NCI-H2196 (cell line): ENCODE data around the gene ZNF229.
"Not testable (repeated sequence)": the region's sequence is repeated elsewhere in the genome, so short reads cannot be mapped to it uniquely, and the experiment has no call there.

Experiments
- DNase-seq: peaks from one replicate; lab custom pipeline; 2025; ENCODE audit not compliant: unreplicated experiment; lab: John Stamatoyannopoulos, UW

ZNF229 gene

DNA sequence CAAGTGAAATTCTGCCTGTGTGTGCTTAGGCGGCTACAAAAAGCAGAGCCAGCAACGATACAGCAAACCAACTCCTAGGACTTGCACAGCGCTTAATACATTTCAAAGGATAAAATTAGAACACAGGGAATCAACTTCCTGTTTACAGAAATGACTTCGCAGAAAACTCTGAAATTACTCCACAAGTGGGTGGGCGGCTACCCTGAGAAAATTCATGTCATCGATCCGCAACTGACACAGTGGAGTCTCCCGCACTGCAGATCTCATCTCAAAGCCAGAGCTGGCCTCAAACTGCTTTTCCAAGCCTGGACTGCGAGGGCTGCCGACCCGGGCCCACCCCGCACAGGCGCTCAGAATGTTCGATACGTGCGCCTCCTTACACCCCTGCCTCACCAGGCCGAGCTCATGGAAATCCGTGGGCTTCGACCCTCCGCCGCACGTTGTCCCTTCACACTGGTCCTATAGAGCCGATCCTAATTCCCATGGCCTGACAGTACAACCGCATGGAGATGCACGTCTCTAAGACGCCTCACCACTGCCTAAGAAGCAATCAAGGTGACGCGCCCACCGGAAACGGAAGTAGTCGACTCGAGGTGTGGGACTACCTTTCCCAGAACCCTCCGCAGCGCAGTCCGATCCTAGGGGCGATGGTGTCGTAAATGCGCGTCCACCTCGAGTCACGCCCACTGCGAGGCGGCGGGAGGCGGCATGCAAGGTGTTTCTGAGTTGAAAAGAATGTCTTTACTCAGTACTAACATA is at the start of gene ZNF229:
ZNF229 (minus strand) TSS at position 557 of the 759 bp plus-strand sequence. CDS start 5,625 bp downstream, outside the sequence.
- DNase-seq, result peak; percentile 85

DNA sequence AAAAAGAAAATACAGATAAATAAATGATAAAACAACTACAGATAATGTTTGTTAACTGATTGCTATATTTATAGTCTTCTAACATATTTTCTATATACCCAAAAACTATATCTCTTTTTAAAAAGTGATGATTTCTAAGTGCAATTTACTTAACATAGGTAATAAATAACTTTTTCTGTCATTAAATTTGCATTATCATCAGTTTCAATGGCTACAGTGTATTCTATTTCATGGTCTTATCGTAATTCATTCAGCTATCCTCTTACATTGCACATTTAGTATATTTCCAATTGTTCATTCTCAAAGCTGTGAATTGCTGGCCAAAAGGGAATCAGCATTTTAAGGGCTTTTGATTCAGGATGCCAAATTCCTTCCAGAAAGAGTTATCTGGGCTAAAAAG is 48.4 kb upstream of the ZNF229 start:
- DNase-seq, result no peak

DNA sequence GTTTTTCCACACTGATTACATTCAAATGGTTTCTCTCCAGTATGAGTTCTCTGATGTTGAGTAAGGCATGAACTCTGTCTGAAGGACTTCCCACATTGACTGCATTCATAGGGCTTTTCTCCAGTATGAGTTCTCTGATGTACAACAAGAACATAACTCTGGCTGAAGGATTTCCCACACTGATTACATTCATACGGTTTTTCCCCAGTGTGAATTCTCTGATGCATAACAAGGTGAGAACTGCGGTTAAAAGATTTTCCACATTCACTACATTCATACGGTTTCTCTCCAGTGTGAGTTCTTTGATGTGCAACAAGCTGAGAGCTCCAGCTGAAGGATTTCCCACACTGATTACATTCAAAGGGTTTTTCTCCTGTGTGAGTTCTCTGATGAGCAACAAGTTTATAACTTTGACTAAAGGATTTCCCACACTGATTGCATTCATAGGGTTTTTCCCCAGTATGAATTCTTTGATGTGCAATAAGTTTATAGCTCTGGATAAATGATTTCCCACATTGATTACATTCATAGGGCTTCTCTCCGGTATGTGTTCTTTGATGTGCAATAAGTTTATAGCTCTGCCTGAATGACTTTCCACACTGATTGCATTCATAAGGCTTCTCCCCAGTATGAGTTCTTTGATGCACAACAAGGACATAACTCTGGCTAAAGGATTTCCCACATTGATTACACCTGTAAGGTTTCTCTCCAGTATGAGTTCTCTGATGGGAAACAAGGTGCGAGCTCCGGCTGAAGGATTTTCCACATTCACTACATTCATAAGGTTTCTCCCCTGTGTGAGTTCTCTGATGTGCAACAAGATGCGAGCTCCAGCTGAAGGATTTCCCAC is 28.5 kb upstream of the ZNF229 start:
- no peak for DNase-seq

DNA sequence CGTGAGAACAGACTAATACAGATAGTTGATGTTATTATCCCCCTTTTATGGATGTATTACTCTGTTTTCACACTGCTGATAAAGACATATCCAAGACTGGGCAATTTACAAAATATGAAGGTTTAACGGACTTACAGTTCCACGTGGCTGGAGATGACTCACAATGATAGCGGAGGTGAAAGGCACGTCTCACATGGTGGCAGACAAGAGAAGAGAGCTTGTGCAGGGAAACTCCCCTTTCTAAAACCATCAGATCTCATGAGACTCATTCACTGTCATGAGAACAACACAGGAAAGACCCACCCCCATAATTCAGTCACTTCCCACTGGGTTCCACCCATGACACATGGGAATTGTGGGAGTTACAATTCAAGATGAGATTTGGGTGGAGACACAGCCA is 20.5 kb upstream of the ZNF229 start:
- not testable (repeated sequence) for DNase-seq

DNA sequence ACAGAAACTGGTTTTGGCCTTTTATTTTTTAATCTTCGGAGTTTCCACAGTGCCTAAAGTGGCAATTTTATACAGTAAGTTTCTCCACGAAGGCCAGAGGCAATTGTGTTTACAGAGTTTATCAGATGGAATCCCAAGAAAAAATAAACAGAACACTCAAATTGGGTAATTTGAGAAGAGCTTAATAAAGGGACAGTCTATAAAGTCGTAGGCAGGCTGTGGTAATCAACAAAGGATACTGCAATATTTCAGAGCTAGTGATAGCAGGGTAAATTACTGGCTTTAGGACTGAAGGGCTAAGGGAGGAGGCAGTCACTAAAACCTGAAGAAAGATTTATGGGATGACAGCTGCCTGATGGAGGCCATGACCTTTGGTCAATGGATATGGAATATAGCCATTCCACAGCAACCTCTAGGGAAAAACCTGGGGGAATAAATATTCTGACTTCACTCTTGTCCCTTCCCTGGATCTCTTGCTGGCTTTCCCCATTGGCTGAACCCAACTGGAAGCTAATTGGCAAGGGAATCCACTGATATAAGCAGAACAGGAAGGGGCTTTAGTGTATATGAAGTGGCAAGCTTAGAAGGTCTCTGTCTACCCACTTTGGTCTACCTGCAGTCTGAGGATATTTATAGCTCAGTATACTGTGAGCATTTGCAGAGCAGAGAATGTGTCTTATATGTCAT is 14.5 kb upstream of the ZNF229 start:
- not testable (repeated sequence) for DNase-seq

DNA sequence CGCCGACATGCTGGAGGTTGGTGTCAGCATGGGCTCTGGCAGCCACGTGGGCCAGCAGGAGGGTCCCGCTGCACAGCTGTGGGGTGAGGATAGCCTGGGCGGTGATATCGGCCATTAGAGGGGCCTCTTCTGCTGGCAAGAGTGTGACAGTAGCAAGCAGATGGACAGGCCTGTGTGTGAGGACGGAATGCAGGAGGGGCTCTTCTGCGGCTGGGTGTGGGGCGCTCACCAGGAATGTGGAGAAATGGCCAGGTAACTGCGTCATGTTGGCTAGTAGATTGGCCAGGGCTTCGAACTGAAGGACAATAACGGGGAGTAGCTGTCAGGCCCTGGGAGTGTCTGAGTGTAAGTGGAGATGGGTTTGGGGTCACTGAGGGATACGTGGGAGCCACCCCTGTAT is 7.7 kb upstream of the ZNF229 start:
- DNase-seq, result not testable (repeated sequence)

DNA sequence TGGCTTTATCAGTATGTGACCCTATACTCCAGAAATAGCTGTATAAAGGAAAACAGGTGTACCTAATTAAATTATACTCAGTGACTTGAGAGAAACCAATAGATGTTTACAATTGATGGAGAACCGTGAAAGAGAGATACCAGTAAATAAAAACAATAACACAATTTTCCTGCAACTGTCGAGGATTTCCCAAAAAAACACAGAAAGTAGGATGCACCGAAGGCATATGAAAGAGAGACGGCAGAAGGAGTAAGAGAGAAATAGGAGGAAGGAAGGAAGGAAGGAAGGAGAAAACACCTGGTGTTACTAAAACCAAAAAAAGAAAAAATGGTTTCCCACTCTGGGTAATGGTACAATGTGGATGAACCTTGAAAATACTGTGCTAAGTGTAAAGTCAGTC is 6.8 kb upstream of the ZNF229 start:
- DNase-seq, result no peak

DNA sequence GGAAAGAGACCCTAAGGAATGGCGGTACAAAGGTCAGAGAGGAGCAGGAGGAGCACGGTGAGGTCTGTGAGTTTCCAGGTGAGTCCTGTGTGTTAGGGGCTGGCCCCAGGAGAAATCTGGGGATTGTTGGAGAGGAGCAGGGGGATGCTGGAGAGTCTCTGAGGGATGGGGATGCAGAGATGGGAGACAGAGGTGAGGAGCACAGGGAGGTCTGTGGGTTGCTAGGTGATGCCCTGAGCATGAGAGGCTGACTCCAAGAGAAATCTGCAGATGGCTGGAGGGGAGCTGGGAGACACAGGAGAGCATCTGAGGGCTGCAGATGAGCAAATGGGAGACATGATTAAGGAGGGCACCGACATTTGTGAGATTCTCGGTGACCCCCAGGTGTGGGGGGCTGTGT is 4.1 kb upstream of the ZNF229 start:
- DNase-seq, result no peak

DNA sequence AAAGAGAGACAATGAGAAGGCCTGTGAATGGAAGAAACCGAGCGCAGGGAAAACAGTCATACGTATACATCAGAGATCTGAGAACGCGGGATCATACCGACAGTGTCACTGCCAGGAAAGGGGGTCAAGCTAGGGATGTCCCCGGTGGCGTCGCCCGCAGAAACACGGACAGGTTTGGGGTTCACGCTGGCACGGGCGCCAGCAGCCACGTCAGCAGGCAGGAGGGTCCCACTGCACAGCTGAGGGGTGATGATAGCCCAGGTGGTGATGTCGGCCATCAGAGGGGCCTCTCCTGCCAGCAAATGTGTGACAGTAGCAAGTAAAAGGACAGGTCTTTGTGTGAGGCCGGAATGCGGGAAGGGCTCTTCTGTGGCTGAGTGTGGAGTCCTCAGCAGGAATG is 3.4 kb upstream of the ZNF229 start:
- DNase-seq, result no peak

DNA sequence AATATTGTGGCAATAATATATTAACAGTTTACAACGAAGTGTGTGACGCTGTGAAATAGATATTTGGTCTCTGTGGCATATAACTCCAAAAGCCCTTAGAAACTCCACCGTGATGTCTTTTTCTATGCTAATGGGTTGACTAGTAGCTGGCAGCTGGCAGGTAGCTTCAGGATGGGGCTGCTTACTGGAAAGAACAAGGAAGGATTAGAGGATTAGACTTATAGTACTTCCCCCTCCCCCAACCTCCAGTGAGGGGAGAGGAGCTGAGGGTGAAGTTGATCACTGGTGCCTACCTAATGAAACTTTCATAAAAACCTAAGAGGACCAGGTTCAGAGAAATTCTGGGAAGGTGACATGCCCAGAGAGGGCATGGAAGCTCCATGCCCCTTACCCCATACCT is 9.8 kb downstream of the ZNF229 start:
- no peak for DNase-seq

DNA sequence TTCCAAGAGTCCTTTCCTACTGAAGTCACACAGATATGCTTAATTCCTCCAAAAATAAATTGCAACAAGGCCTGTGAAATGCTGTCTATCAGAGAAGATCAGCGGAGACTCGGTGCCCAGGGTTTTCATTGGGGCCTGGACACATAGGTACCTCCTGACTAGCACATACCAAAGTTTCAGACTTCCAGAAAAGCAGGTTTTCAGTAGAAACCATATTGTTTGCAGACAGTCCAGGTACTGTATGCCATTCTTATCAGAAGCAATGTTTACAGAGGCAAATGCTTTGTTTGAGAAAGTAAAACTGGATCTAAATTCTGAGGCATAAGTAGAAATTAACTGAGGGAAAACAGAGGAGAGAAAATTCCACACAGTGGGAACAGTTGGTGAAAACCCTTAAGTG is 12.8 kb downstream of the ZNF229 start:
- DNase-seq, result no peak

DNA sequence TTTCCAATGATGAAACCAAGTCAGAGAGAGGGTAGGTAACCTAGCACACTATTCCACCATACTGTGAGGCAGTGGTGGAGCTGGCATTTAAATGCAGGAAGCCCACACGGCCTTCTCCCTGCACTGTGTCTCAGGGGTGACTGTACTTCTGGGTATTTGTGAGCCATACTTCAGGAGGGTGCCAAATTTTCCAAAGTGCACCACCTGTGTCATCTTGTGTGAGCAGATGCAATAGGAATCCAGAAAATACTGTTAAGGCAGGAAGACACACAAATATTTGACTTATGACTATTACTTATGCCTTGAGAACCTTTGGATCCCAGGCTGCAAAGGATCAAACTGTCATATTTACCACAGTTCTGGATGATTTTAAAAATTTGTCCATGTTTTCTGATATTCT is 17.3 kb downstream of the ZNF229 start:
- no peak for DNase-seq

DNA sequence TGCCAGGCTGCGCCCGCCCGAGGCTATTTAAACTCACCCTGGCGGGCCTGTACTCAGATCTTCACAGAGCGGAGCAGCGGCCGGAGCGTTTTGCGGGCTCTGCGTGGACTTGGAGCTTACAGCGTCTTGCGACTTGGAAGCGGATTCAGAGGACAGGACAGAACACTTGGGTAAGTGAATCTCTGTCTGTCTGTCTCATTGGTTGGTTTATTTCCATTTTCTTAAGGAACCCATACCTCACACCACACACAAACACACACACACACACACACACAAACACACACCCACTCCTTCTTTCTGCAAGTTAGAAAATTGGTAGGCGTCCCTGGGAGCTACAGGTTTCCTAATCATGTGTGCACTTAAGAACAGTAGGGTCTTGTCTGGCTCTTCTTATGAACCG is 32.7 kb downstream of the ZNF229 start:
- not testable (repeated sequence) for DNase-seq

DNA sequence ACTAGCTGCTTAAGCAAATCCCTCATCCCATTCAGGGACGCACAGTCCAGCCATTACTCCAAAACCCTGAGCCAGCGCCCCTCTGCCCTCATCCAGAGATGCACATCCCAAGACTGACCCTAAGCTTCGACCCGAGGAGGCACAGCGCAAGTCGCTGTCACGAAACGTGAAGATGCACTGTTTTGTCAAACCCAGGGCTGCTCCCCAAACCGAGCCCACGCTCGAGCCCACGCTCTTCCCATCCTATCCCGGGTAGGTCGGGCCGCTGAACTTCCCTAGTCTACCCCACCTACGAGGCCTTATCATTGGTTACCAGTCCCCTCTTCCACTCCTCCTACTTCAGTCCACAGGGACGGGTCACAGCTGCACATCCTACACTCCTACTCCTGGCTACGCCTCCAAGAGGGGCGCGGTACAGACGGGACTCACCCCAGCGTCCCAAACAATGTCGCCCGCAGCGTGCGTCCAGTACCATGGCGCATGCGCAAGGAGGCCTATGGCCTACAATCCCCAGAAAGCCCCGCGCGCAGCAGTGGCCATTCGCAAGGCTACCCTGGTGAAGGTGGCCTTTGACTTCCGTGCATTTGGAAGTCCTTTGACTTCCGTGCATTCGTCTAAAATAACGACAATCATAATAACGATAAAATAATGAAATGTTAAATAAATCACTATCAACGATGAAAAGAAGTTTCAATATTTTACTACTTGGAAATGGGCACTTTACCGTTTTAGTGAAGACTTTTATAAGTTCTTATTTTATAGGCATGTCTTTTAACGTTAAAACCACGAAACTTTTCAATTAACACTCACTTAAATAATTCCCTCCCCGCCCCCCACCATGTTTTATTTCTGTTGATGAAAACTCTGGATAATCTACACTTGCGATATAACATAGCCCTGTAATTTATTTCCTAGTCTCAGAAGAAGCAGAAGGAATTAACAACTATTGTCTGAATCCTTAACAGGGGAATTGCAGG is 46.8 kb downstream of the ZNF229 start, which contains the start of gene ZNF285:
ZNF285 (minus strand) TSS at position 470 of the 977 bp plus-strand sequence. CDS start 4,395 bp downstream, outside the sequence.
- DNase-seq, result no peak

DNA sequence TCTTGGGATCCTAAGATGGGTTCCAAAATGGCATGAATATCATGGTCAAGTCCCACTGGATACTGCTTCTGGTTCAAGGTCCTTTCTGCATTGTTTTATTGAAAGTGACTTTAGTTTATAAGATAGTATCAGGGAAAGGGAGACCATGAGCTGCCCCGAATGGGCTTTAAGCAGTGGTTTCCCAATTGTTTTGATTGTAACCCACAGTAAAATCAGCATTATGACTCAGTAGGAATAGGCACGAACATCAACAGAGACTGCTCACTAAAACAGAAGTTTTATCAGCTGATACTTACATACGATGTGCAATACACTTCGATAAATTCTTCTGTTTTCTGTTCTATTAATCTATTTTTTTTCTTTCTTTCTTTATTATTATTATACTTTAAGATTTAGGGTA is 59.0 kb downstream of the ZNF229 start:
- DNase-seq, result not testable (repeated sequence)
